WTC11 (cell line): ENCODE results near the gene IGFBP2. TPM values are rescaled to one million over a fixed set of nuclear protein-coding genes. Genes with fewer than 3 reads are reported as not detected.
A peak's percentile ranks its signal among the peaks of the same experiment; 100 is the strongest.

ENCODE experiments used
- ATAC-seq: fragments of 200-7000 bp; cut with Tn5 transposase; 2 replicates; pipeline ENCODE4 v1.10.0; 2021; ENCODE audit warnings: mild to moderate bottlenecking, moderate library complexity
- CTCF ChIA-PET: fragments of 300-600 bp; sonication (Branson Sonifier 250); formaldehyde crosslinking; loops from one replicate; lab custom pipeline; 2021; ENCODE audit warnings: antibody characterized with exemption; lab: Charles Lee
- POLR2A ChIA-PET: fragments of 350-600 bp; sonication (Branson Sonifier 250); formaldehyde crosslinking; loops from one replicate; lab custom pipeline; 2021; ENCODE audit warnings: antibody characterized with exemption; lab: Charles Lee
- DNase-seq: peaks from one replicate; pipeline ENCODE4 v3.0.0; 2021; ENCODE audit warnings: low spot score
- H3K27ac Mint-ChIP-seq: 2 replicates; pipeline ENCODE4 v1.8.0; 2021; ENCODE audit warnings: mixed read lengths
- H3K27me3 Mint-ChIP-seq: 2 replicates; pipeline ENCODE4 v1.8.0; 2021; ENCODE audit warnings: low read depth, mild to moderate bottlenecking, moderate library complexity, mixed read lengths
- H3K36me3 Mint-ChIP-seq: 2 replicates; pipeline ENCODE4 v1.8.0; 2021; ENCODE audit warnings: mixed read lengths
- H3K4me1 Mint-ChIP-seq: 2 replicates; pipeline ENCODE4 v1.8.0; 2022; ENCODE audit warnings: mixed read lengths
- H3K4me3 Mint-ChIP-seq: 2 replicates; pipeline ENCODE4 v1.8.0; 2021; ENCODE audit warnings: mild to moderate bottlenecking, moderate library complexity, mixed read lengths
- H3K9me3 Mint-ChIP-seq: 2 replicates; pipeline ENCODE4 v1.8.0; 2021; ENCODE audit warnings: mixed read lengths
- CREB1 ChIP-seq: sonication (generic); formaldehyde crosslinking; IDR thresholded peaks from 2 replicates; pipeline ENCODE4 v1.8.0; 2023; ENCODE audit warnings: mild to moderate bottlenecking, missing genetic modification reagents
- ELF4 ChIP-seq: sonication (generic); formaldehyde crosslinking; IDR thresholded peaks from 2 replicates; pipeline ENCODE4 v1.8.1; 2022; ENCODE audit warnings: low read depth, mild to moderate bottlenecking, moderate library complexity, missing genetic modification reagents
- ETV6 ChIP-seq: sonication (generic); formaldehyde crosslinking; IDR thresholded peaks from 2 replicates; pipeline ENCODE4 v1.8.1; 2022; ENCODE audit warnings: mild to moderate bottlenecking, missing genetic modification reagents
- GRHL2 ChIP-seq: fragments of 250-450 bp; sonication (Bioruptor Pico); IDR thresholded peaks from 2 replicates; pipeline ENCODE4 v1.8.0; 2022; ENCODE audit warnings: mild to moderate bottlenecking, moderate library complexity; ENCODE audit not compliant: insufficient replicate concordance, severe bottlenecking
- HMGA2 ChIP-seq: fragments of 250-450 bp; sonication (Bioruptor Pico); IDR thresholded peaks from 2 replicates; pipeline ENCODE4 v1.4.0; 2021; ENCODE audit warnings: mild to moderate bottlenecking, moderate library complexity
- JAZF1 ChIP-seq: fragments of 250-450 bp; sonication (Bioruptor Pico); IDR thresholded peaks from 2 replicates; pipeline ENCODE4 v1.9.0; 2021; ENCODE audit warnings: moderate library complexity, mild to moderate bottlenecking, inconsistent platforms
- RELA ChIP-seq: sonication (generic); formaldehyde crosslinking; IDR thresholded peaks from 2 replicates; pipeline ENCODE4 v1.8.1; 2022; ENCODE audit warnings: missing genetic modification reagents, mild to moderate bottlenecking, borderline replicate concordance
- TEAD1 ChIP-seq: sonication (generic); formaldehyde crosslinking; IDR thresholded peaks from 2 replicates; pipeline ENCODE4 v1.8.0; 2022; ENCODE audit warnings: mild to moderate bottlenecking, missing genetic modification reagents
- ZNF138 ChIP-seq: sonication (generic); formaldehyde crosslinking; conservative IDR thresholded peaks from 2 replicates; pipeline ENCODE4 v1.8.1; 2022; ENCODE audit warnings: mild to moderate bottlenecking, moderate library complexity, missing genetic modification reagents
- ZNF396 ChIP-seq: fragments of 250-450 bp; sonication (Bioruptor Pico); IDR thresholded peaks from 2 replicates; pipeline ENCODE4 v1.8.0; 2021; ENCODE audit warnings: mild to moderate bottlenecking, moderate library complexity, borderline replicate concordance
- total RNA-seq: library from RNA; stranded (reverse); gene quantifications from 3 replicates; pipeline ENCODE4 v1.2.3, GENCODE V29; 2021
- TF ChIP-seq, protein P1 (sequence below): fragments of 250-450 bp; sonication (Bioruptor Pico); IDR thresholded peaks from 2 replicates; pipeline ENCODE4 v1.9.0; 2021; ENCODE audit warnings: moderate library complexity, mild to moderate bottlenecking, inconsistent platforms, borderline replicate concordance
- TF ChIP-seq, protein P2 (sequence below): sonication (generic); formaldehyde crosslinking; IDR thresholded peaks from 2 replicates; pipeline ENCODE4 v1.8.0; 2023; ENCODE audit warnings: missing genetic modification reagents, mild to moderate bottlenecking, borderline replicate concordance
- TF ChIP-seq, protein P3 (sequence below): sonication (generic); formaldehyde crosslinking; IDR thresholded peaks from 2 replicates; pipeline ENCODE4 v1.8.1; 2023; ENCODE audit warnings: mild to moderate bottlenecking, missing genetic modification reagents
- TF ChIP-seq, protein P4 (sequence below): sonication (generic); formaldehyde crosslinking; conservative IDR thresholded peaks from 2 replicates; pipeline ENCODE4 v1.8.1; 2023; ENCODE audit warnings: mild to moderate bottlenecking, low read depth, missing genetic modification reagents, moderate library complexity
- TF ChIP-seq, protein P5 (sequence below): sonication (generic); formaldehyde crosslinking; IDR thresholded peaks from 2 replicates; pipeline ENCODE4 v1.8.1; 2022; ENCODE audit warnings: mild to moderate bottlenecking, missing genetic modification reagents, moderate library complexity, borderline replicate concordance
- TF ChIP-seq, protein P6 (sequence below): sonication (generic); formaldehyde crosslinking; IDR thresholded peaks from 2 replicates; pipeline ENCODE4 v1.8.1; 2023; ENCODE audit warnings: mild to moderate bottlenecking, missing genetic modification reagents
- TF ChIP-seq, protein P7 (sequence below): sonication (generic); formaldehyde crosslinking; IDR thresholded peaks from 2 replicates; pipeline ENCODE4 v1.8.1; 2022; ENCODE audit warnings: missing genetic modification reagents, borderline replicate concordance
- TF ChIP-seq, protein P8 (sequence below): sonication (generic); formaldehyde crosslinking; IDR thresholded peaks from 2 replicates; pipeline ENCODE4 v1.8.0; 2022; ENCODE audit warnings: mild to moderate bottlenecking, missing genetic modification reagents

IGFBP2 gene
- total RNA-seq, 1 experiment from 2014 or later, result 514 TPM

DNA sequence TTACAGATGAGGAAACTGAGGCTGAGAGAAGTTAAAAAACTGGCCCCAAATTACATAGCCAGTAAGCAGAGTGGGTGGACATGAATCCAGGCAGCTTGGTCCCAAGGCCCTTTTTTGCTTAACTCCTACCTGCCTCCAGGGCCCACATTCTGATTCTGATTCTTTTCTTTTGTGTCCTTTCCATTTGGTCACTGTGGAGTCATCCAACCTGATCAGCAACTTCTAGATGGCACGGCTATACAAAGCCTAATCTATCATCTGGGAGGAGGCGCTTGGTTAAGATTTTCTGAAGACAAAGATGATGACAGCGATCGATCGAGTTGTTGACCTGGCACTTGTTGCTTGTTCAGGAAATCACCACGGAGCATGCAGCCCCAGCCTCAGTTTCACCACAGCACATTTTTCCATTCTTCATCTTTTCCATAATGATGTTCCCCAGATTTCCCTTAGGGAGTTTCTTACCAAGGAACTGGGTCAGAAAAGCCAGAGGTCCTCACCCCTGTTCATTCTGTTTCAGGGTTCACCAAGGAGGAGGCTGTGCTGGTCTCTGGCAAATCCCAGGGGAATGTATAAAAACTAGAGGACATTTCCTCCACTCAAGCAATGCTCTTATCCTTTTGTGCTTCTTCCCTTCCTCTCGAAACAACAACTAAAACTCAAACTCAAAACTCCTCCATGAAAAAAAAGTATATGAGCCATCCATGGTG lies 6.9 kb upstream of the IGFBP2 start:
- no peak overlapping the region for H3K4me3 Mint-ChIP-seq
- TF ChIP-seq, protein P1, sequence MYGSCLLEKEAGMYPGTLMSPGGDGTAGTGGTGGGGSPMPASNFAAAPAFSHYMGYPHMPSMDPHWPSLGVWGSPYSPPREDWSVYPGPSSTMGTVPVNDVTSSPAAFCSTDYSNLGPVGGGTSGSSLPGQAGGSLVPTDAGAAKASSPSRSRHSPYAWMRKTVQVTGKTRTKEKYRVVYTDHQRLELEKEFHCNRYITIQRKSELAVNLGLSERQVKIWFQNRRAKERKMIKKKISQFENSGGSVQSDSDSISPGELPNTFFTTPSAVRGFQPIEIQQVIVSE, result no peak
- TF ChIP-seq TEAD1 (CRISPR knock-in tag), result no peak
- TF ChIP-seq, protein P2, sequence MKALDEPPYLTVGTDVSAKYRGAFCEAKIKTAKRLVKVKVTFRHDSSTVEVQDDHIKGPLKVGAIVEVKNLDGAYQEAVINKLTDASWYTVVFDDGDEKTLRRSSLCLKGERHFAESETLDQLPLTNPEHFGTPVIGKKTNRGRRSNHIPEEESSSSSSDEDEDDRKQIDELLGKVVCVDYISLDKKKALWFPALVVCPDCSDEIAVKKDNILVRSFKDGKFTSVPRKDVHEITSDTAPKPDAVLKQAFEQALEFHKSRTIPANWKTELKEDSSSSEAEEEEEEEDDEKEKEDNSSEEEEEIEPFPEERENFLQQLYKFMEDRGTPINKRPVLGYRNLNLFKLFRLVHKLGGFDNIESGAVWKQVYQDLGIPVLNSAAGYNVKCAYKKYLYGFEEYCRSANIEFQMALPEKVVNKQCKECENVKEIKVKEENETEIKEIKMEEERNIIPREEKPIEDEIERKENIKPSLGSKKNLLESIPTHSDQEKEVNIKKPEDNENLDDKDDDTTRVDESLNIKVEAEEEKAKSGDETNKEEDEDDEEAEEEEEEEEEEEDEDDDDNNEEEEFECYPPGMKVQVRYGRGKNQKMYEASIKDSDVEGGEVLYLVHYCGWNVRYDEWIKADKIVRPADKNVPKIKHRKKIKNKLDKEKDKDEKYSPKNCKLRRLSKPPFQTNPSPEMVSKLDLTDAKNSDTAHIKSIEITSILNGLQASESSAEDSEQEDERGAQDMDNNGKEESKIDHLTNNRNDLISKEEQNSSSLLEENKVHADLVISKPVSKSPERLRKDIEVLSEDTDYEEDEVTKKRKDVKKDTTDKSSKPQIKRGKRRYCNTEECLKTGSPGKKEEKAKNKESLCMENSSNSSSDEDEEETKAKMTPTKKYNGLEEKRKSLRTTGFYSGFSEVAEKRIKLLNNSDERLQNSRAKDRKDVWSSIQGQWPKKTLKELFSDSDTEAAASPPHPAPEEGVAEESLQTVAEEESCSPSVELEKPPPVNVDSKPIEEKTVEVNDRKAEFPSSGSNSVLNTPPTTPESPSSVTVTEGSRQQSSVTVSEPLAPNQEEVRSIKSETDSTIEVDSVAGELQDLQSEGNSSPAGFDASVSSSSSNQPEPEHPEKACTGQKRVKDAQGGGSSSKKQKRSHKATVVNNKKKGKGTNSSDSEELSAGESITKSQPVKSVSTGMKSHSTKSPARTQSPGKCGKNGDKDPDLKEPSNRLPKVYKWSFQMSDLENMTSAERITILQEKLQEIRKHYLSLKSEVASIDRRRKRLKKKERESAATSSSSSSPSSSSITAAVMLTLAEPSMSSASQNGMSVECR (CRISPR knock-in tag), result no peak
- no peak for TF ChIP-seq CREB1 (CRISPR knock-in tag)
- no peak for TF ChIP-seq HMGA2
- TF ChIP-seq, protein P3, sequence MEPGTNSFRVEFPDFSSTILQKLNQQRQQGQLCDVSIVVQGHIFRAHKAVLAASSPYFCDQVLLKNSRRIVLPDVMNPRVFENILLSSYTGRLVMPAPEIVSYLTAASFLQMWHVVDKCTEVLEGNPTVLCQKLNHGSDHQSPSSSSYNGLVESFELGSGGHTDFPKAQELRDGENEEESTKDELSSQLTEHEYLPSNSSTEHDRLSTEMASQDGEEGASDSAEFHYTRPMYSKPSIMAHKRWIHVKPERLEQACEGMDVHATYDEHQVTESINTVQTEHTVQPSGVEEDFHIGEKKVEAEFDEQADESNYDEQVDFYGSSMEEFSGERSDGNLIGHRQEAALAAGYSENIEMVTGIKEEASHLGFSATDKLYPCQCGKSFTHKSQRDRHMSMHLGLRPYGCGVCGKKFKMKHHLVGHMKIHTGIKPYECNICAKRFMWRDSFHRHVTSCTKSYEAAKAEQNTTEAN, result no peak
- no peak for TF ChIP-seq RELA
- TF ChIP-seq, protein P4, sequence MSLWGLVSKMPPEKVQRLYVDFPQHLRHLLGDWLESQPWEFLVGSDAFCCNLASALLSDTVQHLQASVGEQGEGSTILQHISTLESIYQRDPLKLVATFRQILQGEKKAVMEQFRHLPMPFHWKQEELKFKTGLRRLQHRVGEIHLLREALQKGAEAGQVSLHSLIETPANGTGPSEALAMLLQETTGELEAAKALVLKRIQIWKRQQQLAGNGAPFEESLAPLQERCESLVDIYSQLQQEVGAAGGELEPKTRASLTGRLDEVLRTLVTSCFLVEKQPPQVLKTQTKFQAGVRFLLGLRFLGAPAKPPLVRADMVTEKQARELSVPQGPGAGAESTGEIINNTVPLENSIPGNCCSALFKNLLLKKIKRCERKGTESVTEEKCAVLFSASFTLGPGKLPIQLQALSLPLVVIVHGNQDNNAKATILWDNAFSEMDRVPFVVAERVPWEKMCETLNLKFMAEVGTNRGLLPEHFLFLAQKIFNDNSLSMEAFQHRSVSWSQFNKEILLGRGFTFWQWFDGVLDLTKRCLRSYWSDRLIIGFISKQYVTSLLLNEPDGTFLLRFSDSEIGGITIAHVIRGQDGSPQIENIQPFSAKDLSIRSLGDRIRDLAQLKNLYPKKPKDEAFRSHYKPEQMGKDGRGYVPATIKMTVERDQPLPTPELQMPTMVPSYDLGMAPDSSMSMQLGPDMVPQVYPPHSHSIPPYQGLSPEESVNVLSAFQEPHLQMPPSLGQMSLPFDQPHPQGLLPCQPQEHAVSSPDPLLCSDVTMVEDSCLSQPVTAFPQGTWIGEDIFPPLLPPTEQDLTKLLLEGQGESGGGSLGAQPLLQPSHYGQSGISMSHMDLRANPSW (CRISPR knock-in tag), result no peak
- TF ChIP-seq GRHL2 (CRISPR knock-in tag), result no peak
- TF ChIP-seq, protein P5, sequence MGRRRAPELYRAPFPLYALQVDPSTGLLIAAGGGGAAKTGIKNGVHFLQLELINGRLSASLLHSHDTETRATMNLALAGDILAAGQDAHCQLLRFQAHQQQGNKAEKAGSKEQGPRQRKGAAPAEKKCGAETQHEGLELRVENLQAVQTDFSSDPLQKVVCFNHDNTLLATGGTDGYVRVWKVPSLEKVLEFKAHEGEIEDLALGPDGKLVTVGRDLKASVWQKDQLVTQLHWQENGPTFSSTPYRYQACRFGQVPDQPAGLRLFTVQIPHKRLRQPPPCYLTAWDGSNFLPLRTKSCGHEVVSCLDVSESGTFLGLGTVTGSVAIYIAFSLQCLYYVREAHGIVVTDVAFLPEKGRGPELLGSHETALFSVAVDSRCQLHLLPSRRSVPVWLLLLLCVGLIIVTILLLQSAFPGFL (CRISPR knock-in tag), result no peak
- TF ChIP-seq, all 79 proteins: peak for 0
- ChIA-PET CTCF (no interaction called here), POLR2A (no interaction called here)
- peak; percentile 34; the same call in 1 of the 2 replicates for ATAC-seq
- peaks cover 19% of the 10 kb centered on the region for H3K4me1 Mint-ChIP-seq
- H3K9me3 Mint-ChIP-seq, result peaks cover 5% of the 10 kb centered on the region
- no peak for DNase-seq
- H3K27me3 Mint-ChIP-seq, result no peaks in the 10 kb centered on the region; the same call in none of the 2 replicates
- 0 out of 2 replicates have a peak, but pooled peaks cover 2% of the 10 kb centered on the region for H3K36me3 Mint-ChIP-seq
- H3K27ac Mint-ChIP-seq, result no peak overlapping the region

DNA sequence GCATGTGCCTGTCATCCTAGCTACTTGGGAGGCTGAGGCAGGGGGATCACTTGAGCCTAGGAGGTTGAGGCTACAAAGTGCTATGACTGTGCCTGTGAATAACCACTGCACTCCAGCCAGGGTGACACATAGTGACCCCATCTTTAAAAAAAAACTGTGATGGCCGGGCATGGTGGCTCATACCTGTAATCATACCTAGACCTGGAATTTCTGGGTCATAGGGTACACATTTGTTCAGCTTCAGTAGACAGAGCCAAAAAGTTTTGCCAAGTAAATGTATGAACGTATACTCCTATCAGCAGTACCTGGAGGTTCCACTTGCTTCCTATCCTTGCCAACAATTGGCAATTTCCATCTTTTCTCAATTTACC lies 6.4 kb upstream of the IGFBP2 start:
- ATAC-seq, result no peak
- POLR2A ChIA-PET, result no interaction called here
- TF ChIP-seq, protein P6, sequence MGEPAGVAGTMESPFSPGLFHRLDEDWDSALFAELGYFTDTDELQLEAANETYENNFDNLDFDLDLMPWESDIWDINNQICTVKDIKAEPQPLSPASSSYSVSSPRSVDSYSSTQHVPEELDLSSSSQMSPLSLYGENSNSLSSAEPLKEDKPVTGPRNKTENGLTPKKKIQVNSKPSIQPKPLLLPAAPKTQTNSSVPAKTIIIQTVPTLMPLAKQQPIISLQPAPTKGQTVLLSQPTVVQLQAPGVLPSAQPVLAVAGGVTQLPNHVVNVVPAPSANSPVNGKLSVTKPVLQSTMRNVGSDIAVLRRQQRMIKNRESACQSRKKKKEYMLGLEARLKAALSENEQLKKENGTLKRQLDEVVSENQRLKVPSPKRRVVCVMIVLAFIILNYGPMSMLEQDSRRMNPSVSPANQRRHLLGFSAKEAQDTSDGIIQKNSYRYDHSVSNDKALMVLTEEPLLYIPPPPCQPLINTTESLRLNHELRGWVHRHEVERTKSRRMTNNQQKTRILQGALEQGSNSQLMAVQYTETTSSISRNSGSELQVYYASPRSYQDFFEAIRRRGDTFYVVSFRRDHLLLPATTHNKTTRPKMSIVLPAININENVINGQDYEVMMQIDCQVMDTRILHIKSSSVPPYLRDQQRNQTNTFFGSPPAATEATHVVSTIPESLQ (CRISPR knock-in tag), result no peak
- TF ChIP-seq, protein P7, sequence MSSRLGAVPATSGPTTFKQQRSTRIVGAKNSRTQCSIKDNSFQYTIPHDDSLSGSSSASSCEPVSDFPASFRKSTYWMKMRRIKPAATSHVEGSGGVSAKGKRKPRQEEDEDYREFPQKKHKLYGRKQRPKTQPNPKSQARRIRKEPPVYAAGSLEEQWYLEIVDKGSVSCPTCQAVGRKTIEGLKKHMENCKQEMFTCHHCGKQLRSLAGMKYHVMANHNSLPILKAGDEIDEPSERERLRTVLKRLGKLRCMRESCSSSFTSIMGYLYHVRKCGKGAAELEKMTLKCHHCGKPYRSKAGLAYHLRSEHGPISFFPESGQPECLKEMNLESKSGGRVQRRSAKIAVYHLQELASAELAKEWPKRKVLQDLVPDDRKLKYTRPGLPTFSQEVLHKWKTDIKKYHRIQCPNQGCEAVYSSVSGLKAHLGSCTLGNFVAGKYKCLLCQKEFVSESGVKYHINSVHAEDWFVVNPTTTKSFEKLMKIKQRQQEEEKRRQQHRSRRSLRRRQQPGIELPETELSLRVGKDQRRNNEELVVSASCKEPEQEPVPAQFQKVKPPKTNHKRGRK (CRISPR knock-in tag), result no peak
- TF ChIP-seq ZNF396 (CRISPR knock-in tag) (no peak), ELF4 (CRISPR knock-in tag) (no peak), ETV6 (CRISPR knock-in tag) (no peak), ZNF138 (CRISPR knock-in tag) (no peak), JAZF1 (CRISPR knock-in tag) (no peak)
- TF ChIP-seq, protein P8, sequence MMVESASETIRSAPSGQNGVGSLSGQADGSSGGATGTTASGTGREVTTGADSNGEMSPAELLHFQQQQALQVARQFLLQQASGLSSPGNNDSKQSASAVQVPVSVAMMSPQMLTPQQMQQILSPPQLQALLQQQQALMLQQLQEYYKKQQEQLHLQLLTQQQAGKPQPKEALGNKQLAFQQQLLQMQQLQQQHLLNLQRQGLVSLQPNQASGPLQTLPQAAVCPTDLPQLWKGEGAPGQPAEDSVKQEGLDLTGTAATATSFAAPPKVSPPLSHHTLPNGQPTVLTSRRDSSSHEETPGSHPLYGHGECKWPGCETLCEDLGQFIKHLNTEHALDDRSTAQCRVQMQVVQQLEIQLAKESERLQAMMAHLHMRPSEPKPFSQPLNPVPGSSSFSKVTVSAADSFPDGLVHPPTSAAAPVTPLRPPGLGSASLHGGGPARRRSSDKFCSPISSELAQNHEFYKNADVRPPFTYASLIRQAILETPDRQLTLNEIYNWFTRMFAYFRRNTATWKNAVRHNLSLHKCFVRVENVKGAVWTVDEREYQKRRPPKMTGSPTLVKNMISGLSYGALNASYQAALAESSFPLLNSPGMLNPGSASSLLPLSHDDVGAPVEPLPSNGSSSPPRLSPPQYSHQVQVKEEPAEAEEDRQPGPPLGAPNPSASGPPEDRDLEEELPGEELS (CRISPR knock-in tag), result no peak

More for the DNA sequence above, 6.4 kb upstream of the IGFBP2 start:
- CTCF ChIA-PET, result no interaction called here
- Mint-ChIP-seq H3K36me3 (0 out of 2 replicates have a peak, but pooled peaks cover 2% of the 10 kb centered on the region), H3K4me3 (no peak overlapping the region), H3K27ac (no peak overlapping the region), H3K27me3 (peaks cover 4% of the 10 kb centered on the region), H3K4me1 (peaks cover 24% of the 10 kb centered on the region), H3K9me3 (peaks cover 5% of the 10 kb centered on the region)
- DNase-seq, result no peak
